Stomach smooth muscle (tissue), 2 donors: ENCODE results near the gene CLDND1.

Experiments used
- H3K27ac ChIP-seq: one replicate; pipeline ENCODE4 v1.7.0; 2013; ENCODE audit warnings: mild to moderate bottlenecking, low read length, inconsistent platforms
- H3K27me3 ChIP-seq, 2 donors: one replicate each; pipeline ENCODE4 v1.7.0; 2013; ENCODE audit warnings: low read length in 2 of 2; ENCODE audit not compliant: insufficient read depth in 2 of 2, control insufficient read depth in 1 of 2
- H3K36me3 ChIP-seq, 2 donors: one replicate each; pipeline ENCODE4 v1.7.0; 2013; ENCODE audit warnings: low read length in 2 of 2; ENCODE audit not compliant: control insufficient read depth in 2 of 2, insufficient read depth in 2 of 2
- H3K4me1 ChIP-seq: one replicate; pipeline ENCODE4 v1.7.0; 2013; ENCODE audit warnings: low read length; ENCODE audit not compliant: control insufficient read depth, insufficient read depth
- H3K4me3 ChIP-seq, 2 donors: one replicate each; pipeline ENCODE4 v1.7.0; 2013; ENCODE audit warnings: low read length in 2 of 2
- H3K9ac ChIP-seq, 2 donors: one replicate each; pipeline ENCODE4 v1.7.0; 2013; ENCODE audit warnings: low read length in 2 of 2, mild to moderate bottlenecking in 1 of 2
- H3K9me3 ChIP-seq, 2 donors: one replicate each; pipeline ENCODE4 v1.7.0; 2013; ENCODE audit warnings: low read length in 2 of 2; ENCODE audit not compliant: control insufficient read depth in 2 of 2
- donor health status: healthy.
- donor health status: Pancreatic carcinoma.

The CLDND1 gene

DNA sequence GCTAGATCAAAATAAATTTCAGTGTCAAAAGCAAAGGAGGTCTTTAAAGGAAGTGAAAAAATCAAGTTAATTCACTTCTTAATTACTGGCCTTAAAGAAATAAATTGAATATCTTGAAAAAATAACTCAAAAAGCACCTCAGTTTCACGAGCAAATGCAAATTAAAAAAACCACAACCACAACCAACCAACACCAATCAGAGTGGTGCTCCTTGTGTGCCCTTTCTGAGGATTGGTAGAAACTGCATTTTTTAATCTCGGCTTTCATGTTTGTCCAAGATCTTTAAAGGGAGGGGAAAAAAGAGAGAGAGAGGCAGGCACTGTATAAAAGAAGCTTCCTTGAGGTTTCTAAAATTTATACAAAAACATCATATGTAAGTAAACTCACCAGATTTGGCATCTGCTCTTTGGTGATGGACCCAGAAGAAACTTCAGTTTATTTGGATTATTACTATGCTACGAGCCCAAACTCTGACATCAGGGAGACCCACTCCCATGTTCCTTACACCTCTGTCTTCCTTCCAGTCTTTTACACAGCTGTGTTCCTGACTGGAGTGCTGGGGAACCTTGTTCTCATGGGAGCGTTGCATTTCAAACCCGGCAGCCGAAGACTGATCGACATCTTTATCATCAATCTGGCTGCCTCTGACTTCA lies 9.0 kb upstream of the CLDND1 start, which contains the start of gene GPR15:
GPR15 (plus strand) TSS at position 357 of the 653 bp plus-strand sequence; CDS start at position 413, 56 bp downstream.
- H3K9ac ChIP-seq = no peak within 1 kb of the TSS

DNA sequence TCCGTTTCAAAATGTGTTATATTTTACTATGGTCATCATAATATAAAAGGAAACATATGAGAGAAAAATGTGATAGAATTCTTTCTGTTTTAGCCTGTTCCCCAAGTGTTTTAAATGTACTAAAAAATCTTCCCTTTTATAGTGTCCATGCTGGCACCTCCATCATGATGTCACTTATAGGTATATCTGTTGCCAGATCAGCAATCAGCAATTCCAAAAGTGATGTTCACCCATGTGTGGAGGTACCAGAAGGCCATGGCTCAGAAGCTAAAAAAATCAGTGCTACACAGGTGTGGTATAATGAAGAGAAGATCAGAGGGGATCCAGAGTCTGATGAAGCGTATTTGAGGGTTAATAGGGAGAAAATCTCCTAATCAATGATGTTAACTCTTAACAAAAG lies 8.0 kb upstream of the CLDND1 start:
- Histone ChIP-seq H3K27ac (no peak overlapping the region), H3K4me1 (no peaks in the 10 kb centered on the region), H3K4me3 (no peak overlapping the region), H3K36me3 (no peaks in the 10 kb centered on the region), H3K9me3 (no peaks in the 10 kb centered on the region), H3K27me3 (no peaks in the 10 kb centered on the region), H3K9ac (no peak overlapping the region)

More for the DNA sequence above, 9.0 kb upstream of the CLDND1 start, which contains the start of gene GPR15:
- Histone ChIP-seq H3K9me3 (no peaks in the 10 kb centered on the region), H3K4me3 (no peak within 1 kb of the TSS), H3K27ac (no peak within 1 kb of the TSS), H3K4me1 (no peaks in the 10 kb centered on the region), H3K36me3 (no peaks in the 10 kb centered on the region), H3K27me3 (no peaks in the 10 kb centered on the region)

DNA sequence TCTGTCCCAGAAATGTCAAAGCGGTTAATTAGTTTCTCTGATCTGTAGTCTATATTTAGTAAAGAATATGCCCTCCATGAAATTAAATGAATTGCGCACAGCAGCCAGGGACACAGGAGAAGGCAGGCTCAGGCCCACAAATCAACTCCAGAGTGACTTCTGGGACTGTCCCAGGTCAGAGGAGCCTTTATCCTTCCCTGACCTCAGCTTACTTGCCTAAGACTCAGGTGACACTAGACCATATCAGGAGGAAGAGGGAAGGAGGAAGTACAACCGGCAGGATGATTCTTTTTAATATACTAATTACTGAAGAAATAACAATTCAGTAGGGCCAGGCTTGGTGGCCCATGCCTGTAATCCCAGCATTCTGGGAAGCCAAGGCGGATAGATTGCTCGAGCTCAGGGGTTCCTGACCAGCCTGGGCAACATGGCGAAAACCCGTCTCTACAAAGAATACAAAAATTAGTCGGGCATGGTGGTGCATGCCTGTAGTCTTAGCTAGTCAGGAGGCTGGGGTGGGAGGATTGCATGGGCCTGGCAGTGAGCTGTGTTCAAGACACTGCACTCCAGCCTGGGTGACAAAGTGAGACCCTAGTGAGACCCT lies 7.3 kb upstream of the CLDND1 start:
- Histone ChIP-seq H3K4me3 (no peak overlapping the region), H3K4me1 (no peaks in the 10 kb centered on the region), H3K36me3 (no peaks in the 10 kb centered on the region), H3K27ac (no peak overlapping the region), H3K9ac (no peak overlapping the region), H3K27me3 (no peaks in the 10 kb centered on the region), H3K9me3 (no peaks in the 10 kb centered on the region)

DNA sequence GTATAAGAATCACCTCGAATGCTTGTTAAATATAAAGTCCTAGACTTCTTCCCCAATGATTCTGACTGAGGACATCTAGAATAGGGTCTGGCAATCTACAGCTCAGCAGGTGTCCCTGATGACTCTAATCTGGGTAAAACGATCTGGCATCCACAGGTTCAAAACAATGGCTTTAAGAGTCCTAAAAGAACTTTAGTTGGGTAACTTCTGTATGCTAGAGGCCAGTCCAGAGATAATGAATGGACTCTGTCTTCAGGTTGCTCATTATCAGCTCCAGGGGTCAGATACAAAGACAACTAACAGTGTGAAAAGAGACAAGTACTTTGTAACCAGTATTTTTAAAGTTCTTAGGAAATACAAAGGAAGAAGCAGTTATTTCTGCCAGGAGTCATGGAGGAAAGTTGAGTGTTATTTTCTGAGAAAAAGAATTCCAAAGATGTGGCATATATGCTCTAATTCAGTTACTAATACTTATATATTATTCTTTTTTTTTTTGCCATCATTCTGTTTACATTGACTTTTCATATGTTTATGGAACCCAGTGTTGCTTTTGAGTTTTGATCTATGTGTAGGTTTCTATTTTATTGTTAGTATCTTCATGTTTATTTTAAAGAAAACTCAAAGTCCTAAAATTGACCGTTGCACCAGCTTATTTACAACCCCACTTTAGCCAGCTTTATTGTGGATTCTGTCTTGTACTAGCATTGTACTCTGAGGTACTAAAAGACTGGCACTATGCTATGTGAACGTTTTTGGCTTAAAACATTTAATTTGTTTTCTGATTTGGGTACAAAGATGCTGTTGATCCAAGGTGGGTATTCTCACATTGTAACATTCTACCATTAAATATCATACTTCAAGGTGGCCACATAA lies 6.0 kb upstream of the CLDND1 start:
- no peaks in the 10 kb centered on the region for H3K4me1 ChIP-seq
- no peaks in the 10 kb centered on the region for H3K9me3 ChIP-seq
- no peak overlapping the region for H3K4me3 ChIP-seq
- no peak overlapping the region for H3K9ac ChIP-seq
- H3K27me3 ChIP-seq = no peaks in the 10 kb centered on the region
- H3K36me3 ChIP-seq = no peaks in the 10 kb centered on the region
- H3K27ac ChIP-seq = no peak overlapping the region

DNA sequence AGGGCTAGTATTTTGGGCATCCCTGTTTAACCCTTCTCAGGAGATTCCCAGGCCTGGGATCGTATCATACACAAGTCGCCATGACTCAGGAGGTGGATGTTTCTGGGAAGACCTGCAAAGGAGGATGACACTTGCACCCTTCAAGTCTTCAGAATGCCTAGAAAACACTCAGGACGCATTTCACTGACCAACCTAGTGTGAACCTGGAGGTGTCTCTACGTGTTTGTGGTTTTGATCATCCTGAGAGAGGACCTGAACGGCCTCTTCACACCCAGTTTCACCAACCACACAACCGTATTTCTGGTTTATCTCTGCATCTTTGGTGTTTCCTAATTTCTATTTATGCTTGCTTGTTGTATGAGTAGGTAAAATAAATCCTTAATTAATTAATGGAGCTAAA lies 2.8 kb upstream of the CLDND1 start:
- no peak overlapping the region for H3K4me3 ChIP-seq
- H3K27me3 ChIP-seq = no peaks in the 10 kb centered on the region

DNA sequence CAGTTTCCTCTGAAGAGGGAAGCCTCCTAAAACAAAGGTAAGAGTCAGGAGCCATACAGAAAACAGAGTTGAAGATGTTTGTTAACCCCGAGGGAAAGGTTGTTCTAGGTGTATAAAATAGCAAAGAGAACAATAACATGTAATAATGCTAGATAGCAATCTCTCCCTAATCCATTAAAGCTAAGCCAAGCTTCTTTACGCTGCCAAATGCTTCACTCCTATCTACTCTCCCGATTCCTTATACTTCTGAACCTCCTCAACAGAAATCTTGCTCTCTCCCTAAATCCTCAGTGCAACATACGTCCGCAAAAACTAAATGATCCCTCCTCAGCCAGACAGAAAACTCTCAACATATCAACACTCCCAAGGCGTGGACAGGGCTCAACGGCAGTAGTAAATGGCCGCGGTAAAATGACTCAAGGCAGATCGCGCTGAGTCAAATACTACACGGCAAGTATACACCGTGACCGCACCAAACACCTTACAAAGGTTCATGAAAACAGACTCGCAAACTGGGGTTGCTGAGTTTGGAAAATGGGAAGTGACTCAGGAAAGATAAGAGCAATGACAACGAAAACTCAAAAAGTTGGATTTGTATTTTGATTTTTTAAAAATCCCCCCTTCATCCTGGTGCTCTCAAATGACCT lies 682 bp downstream of the CLDND1 start:
- peak overlapping the region; percentile 73 to 82 for H3K9ac ChIP-seq
- H3K27me3 ChIP-seq = no peaks in the 10 kb centered on the region
- peak overlapping the region; percentile 77 to 80 for H3K4me3 ChIP-seq
- H3K36me3 ChIP-seq = peaks cover 4 to 7% of the 10 kb centered on the region in 2 donors
- H3K9me3 ChIP-seq = no peaks in the 10 kb centered on the region
- peak overlapping the region; percentile 75 for H3K27ac ChIP-seq
- H3K4me1 ChIP-seq = no peaks in the 10 kb centered on the region

More for the DNA sequence above, 2.8 kb upstream of the CLDND1 start:
- Histone ChIP-seq H3K36me3 (no peaks in the 10 kb centered on the region), H3K9me3 (no peaks in the 10 kb centered on the region), H3K9ac (no peak overlapping the region), H3K4me1 (no peaks in the 10 kb centered on the region), H3K27ac (no peak overlapping the region)

DNA sequence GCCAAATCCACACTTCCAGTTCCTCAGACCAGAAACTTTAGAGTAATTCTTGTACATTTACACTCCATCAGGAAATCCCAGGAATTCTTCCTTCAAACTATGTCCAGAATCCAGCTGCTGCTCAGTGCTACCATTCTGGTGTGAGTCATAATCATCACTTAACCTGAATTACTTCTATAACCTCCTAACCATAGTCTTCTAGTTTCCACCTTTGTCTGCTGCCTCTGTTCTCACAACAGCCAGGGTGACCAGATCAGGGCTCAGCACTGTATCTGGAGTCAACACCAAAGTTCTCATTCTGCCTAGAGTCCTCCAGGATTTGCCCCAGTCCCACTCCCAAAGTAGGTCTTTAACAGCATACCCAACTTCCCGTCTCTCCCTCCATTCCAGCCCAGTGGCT lies 3.4 kb downstream of the CLDND1 start:
- no peak overlapping the region for H3K9ac ChIP-seq

DNA sequence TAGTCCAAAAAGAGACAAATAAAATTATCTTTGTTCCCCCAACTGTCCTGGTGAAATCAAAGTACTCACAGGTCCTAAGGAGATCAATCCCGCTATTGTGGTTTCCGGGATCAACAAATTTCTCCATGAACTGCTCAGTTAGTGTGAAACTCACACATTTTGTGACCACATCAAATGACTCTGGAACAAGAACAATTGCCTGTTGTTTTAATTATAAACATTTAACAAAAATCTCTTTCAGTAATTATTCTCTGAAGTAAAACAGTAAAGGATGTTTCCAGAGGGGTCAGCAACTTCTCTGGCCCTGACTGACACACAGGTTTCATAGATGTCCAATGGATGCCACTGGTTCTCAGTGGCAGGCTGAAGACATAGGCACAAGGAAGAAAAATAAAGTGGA lies 3.9 kb downstream of the CLDND1 start:
- no peak overlapping the region for H3K9ac ChIP-seq
- no peaks in the 10 kb centered on the region for H3K9me3 ChIP-seq
- H3K4me3 ChIP-seq = no peak overlapping the region
- H3K4me1 ChIP-seq = no peaks in the 10 kb centered on the region
- peaks cover 6 to 19% of the 10 kb centered on the region in 2 donors for H3K36me3 ChIP-seq
- H3K27me3 ChIP-seq = no peaks in the 10 kb centered on the region
- no peak overlapping the region for H3K27ac ChIP-seq

More for the DNA sequence above, 3.4 kb downstream of the CLDND1 start:
- no peaks in the 10 kb centered on the region for H3K4me1 ChIP-seq
- no peak overlapping the region for H3K4me3 ChIP-seq
- H3K27ac ChIP-seq = no peak overlapping the region
- peaks cover 6 to 19% of the 10 kb centered on the region in 2 donors for H3K36me3 ChIP-seq
- H3K27me3 ChIP-seq = no peaks in the 10 kb centered on the region
- H3K9me3 ChIP-seq = no peaks in the 10 kb centered on the region

DNA sequence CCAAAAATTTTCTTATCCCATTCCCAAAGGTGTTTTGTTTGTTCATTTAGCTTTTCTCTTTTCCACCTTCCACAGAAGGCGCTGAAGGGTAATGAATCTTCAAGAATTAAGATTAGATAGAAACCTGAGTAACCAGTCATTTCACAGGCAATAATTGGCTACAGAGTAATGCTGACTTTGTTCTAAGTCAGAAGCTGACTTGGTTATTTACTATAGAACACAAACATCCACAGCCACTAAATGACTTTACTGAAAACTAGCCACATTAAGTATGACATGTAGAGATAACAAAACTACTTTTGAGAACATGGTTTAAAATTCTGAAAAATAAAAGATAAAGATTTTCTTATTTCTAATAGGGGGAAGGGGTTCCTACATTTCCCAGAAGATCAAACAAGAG lies 7.8 kb downstream of the CLDND1 start:
- Histone ChIP-seq H3K27me3 (no peaks in the 10 kb centered on the region), H3K36me3 (peaks cover 6 to 24% of the 10 kb centered on the region in 2 donors), H3K9ac (no peak overlapping the region), H3K4me3 (no peak overlapping the region), H3K27ac (no peak overlapping the region), H3K9me3 (no peaks in the 10 kb centered on the region), H3K4me1 (no peaks in the 10 kb centered on the region)

DNA sequence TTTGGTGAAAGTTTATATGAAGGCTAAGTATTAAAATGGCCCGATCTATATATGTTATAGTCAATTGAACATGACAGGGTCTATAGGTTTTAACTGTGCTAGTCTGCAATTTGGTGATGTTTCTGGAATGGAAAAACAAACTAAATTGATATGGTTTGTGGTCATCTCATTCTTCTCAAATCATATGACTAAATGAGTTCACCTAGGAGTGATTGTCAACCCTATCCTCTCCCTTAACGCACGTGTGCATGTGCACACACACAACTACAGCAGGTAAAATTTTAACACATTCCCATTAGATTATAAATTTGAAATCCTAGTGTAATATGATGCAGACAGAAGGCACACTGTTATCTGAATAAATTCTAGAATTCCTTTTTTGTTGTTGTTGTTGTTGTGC lies 9.0 kb downstream of the CLDND1 start:
- Histone ChIP-seq H3K9ac (no peak overlapping the region), H3K27ac (no peak overlapping the region), H3K9me3 (no peaks in the 10 kb centered on the region), H3K4me3 (no peak overlapping the region), H3K4me1 (no peaks in the 10 kb centered on the region), H3K27me3 (no peaks in the 10 kb centered on the region), H3K36me3 (peaks cover 3 to 18% of the 10 kb centered on the region in 2 donors)
